KMS-11 (cell line): ENCODE measurements around the gene CDC42.

Source experiments
- H2AFZ ChIP-seq: fragments of 200-600 bp; sonication (generic); 2 replicates; pipeline ENCODE4 v1.6.1; 2016; ENCODE audit warnings: antibody characterized with exemption, mixed run types, low read depth
- H3K27ac ChIP-seq: fragments of 200-600 bp; sonication (generic); 2 replicates; pipeline ENCODE4 v1.6.1; 2016; ENCODE audit warnings: mild to moderate bottlenecking, mixed run types
- H3K27me3 ChIP-seq: fragments of 200-600 bp; sonication (generic); 2 replicates; pipeline ENCODE4 v1.6.1; 2017; ENCODE audit warnings: mild to moderate bottlenecking, low read depth, mixed run types, moderate library complexity; ENCODE audit not compliant: insufficient read depth
- H3K36me3 ChIP-seq: fragments of 200-600 bp; sonication (generic); 2 replicates; pipeline ENCODE4 v1.6.1; 2017; ENCODE audit warnings: mild to moderate bottlenecking, mixed run types; ENCODE audit not compliant: insufficient read depth
- H3K4me1 ChIP-seq: fragments of 200-600 bp; sonication (generic); 2 replicates; pipeline ENCODE4 v1.6.1; 2016; ENCODE audit warnings: mild to moderate bottlenecking, low read depth, mixed run types; ENCODE audit not compliant: poor library complexity, severe bottlenecking
- H3K4me2 ChIP-seq: fragments of 200-600 bp; sonication (generic); 2 replicates; pipeline ENCODE4 v1.7.0; 2016; ENCODE audit warnings: mild to moderate bottlenecking, mixed run types
- H3K4me3 ChIP-seq: fragments of 200-600 bp; sonication (generic); IDR thresholded peaks from 2 replicates; pipeline ENCODE4 v1.6.1; 2017; ENCODE audit warnings: low read depth, low read length, mixed read lengths; ENCODE audit not compliant: insufficient read depth
- H3K79me2 ChIP-seq: fragments of 200-600 bp; sonication (generic); 2 replicates; pipeline ENCODE4 v1.6.1; 2016; ENCODE audit warnings: low read depth, mixed run types; ENCODE audit not compliant: insufficient read depth
- H3K9ac ChIP-seq: fragments of 200-600 bp; sonication (generic); 2 replicates; pipeline ENCODE4 v1.6.1; 2016; ENCODE audit warnings: mild to moderate bottlenecking, mixed run types
- H4K20me1 ChIP-seq: fragments of 200-600 bp; sonication (generic); 2 replicates; pipeline ENCODE4 v1.6.1; 2016; ENCODE audit warnings: mild to moderate bottlenecking, mixed run types; ENCODE audit not compliant: insufficient read depth
- CTCF ChIP-seq: fragments of 200-600 bp; sonication (generic); conservative IDR thresholded peaks from 2 replicates; pipeline ENCODE4 v1.6.1; 2017; ENCODE audit warnings: low read depth, mild to moderate bottlenecking, antibody characterized with exemption, low read length, moderate library complexity, mixed read lengths

CDC42 gene

GRCh38 chr1:22133931-22134324 lies 81.4 kb downstream of the CDC42 start:
- Histone ChIP-seq H4K20me1 (no peaks in the 10 kb centered on the region), H3K9ac (no peak overlapping the region), H3K79me2 (no peaks in the 10 kb centered on the region), H3K4me2 (no peak overlapping the region), H3K4me3 (no peak overlapping the region), H2AFZ (no peak overlapping the region), H3K27me3 (peaks cover 10% of the 10 kb centered on the region; the same call in 1 of the 2 replicates), H3K36me3 (no peaks in the 10 kb centered on the region), H3K4me1 (no peaks in the 10 kb centered on the region), H3K27ac (no peak overlapping the region)
- no peak for TF ChIP-seq CTCF

GRCh38 chr1:22137004-22137720 lies 84.7 kb downstream of the CDC42 start:
- Histone ChIP-seq H3K79me2 (no peaks in the 10 kb centered on the region), H2AFZ (no peak overlapping the region), H3K4me2 (no peak overlapping the region), H3K4me3 (no peak overlapping the region), H3K27me3 (peaks cover 42% of the 10 kb centered on the region), H3K27ac (no peak overlapping the region), H4K20me1 (no peaks in the 10 kb centered on the region), H3K36me3 (no peaks in the 10 kb centered on the region), H3K9ac (no peak overlapping the region), H3K4me1 (no peaks in the 10 kb centered on the region)
- TF ChIP-seq CTCF = no peak

GRCh38 chr1:22139066-22139594 lies 86.6 kb downstream of the CDC42 start:
- peaks cover 50% of the 10 kb centered on the region for H3K27me3 ChIP-seq
- H3K4me3 ChIP-seq = no peak overlapping the region
- no peaks in the 10 kb centered on the region for H3K36me3 ChIP-seq
- no peaks in the 10 kb centered on the region for H3K4me1 ChIP-seq
- H2AFZ ChIP-seq = no peak overlapping the region
- no peak overlapping the region for H3K9ac ChIP-seq
- no peaks in the 10 kb centered on the region for H3K79me2 ChIP-seq
- no peak overlapping the region for H3K4me2 ChIP-seq
- no peak for TF ChIP-seq CTCF
- no peaks in the 10 kb centered on the region for H4K20me1 ChIP-seq
- no peak overlapping the region for H3K27ac ChIP-seq

DNA sequence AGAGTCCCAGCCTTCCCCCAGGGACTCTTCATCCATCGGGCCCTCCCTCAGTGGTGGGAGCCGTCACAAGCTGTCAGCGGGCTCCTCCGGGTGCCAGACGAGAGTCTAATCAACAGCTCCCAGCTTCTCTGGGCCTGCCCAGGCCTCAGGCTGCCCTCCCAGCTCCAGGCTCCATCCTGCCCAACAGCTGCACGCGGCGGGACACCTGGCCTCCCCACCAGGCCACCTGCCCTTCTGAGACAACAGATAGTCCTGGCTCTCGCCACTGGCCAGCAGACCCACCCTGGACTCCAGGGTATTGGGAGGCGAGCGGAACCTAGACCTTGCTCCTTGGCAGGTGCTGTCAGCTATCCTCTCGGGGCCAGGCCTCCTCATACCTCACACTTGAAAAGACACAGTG lies 87.3 kb downstream of the CDC42 start:
- H3K27ac ChIP-seq = no peak overlapping the region
- no peak overlapping the region for H3K9ac ChIP-seq
- H2AFZ ChIP-seq = no peak overlapping the region

More for the DNA sequence above, 87.3 kb downstream of the CDC42 start:
- Histone ChIP-seq H3K4me2 (no peak overlapping the region), H3K27me3 (peaks cover 56% of the 10 kb centered on the region), H3K79me2 (no peaks in the 10 kb centered on the region), H4K20me1 (no peaks in the 10 kb centered on the region), H3K4me1 (no peaks in the 10 kb centered on the region), H3K4me3 (no peak overlapping the region), H3K36me3 (no peaks in the 10 kb centered on the region)
- TF ChIP-seq CTCF = no peak
